ENCODE data around the gene ADGRV1. TPM values are rescaled to one million over a fixed set of nuclear protein-coding genes. Genes with fewer than 3 reads are reported as not detected.

The ADGRV1 gene
- total and polyA plus RNA-seq, 8 donors, result 0.75 to 10.3 (median 4.0) TPM

GRCh38 chr5:90740244-90740799 lies 181.7 kb downstream of the ADGRV1 start:
- intact Hi-C loops (cut with DNase I; ENCODE audit: low total_unique reads), result no loop called here

GRCh38 chr5:90741022-90741564 lies 182.5 kb downstream of the ADGRV1 start:
- Histone ChIP-seq H3K27me3 (no peaks in the 10 kb centered on the region), H3K9me3 (peaks cover 0 to 15% (median 2%) of the 10 kb centered on the region in 4 donors), H3K4me3 (no peak overlapping the region), H3K27ac (no peak overlapping the region), H3K4me1 (no peaks in the 10 kb centered on the region), H3K36me3 (no peaks in the 10 kb centered on the region)
- 57 to 67% (median 60%) methylated on average over 2 of the region's 2 CpGs for WGBS, 5 donors
- no peak for TF ChIP-seq POLR2AphosphoS5 (IDR thresholded peaks at IDR 0.05)
- TF ChIP-seq POLR2A (IDR thresholded peaks at IDR 0.05), result no peak
- no peak for TF ChIP-seq CTCF (IDR thresholded peaks at IDR 0.05)
- TF ChIP-seq EP300 (IDR thresholded peaks at IDR 0.05), result no peak
- DNase-seq, result no peak
- intact Hi-C loops (cut with DNase I; ENCODE audit: low total_unique reads), result no loop called here

More at GRCh38 chr5:90740244-90740799, 181.7 kb downstream of the ADGRV1 start:
- no peak overlapping the region for H3K27ac ChIP-seq
- peaks cover 0 to 15% (median 2%) of the 10 kb centered on the region in 4 donors for H3K9me3 ChIP-seq
- 69 to 81% (median 76%) methylated on average over 4 of the region's 4 CpGs for WGBS, 5 donors
- no peak for TF ChIP-seq POLR2A (IDR thresholded peaks at IDR 0.05)
- TF ChIP-seq EP300 (IDR thresholded peaks at IDR 0.05), result no peak
- no peak for TF ChIP-seq CTCF (IDR thresholded peaks at IDR 0.05)
- TF ChIP-seq POLR2AphosphoS5 (IDR thresholded peaks at IDR 0.05), result no peak
- no peaks in the 10 kb centered on the region for H3K4me1 ChIP-seq
- H3K27me3 ChIP-seq, result no peaks in the 10 kb centered on the region
- no peak for DNase-seq
- H3K4me3 ChIP-seq, result no peak overlapping the region
- H3K36me3 ChIP-seq, result no peaks in the 10 kb centered on the region

GRCh38 chr5:90746119-90746518 lies 187.5 kb downstream of the ADGRV1 start:
- DNase-seq, result no peak

GRCh38 chr5:90747175-90747574 lies 188.6 kb downstream of the ADGRV1 start:
- DNase-seq, result no peak
- intact Hi-C loops (cut with DNase I; ENCODE audit: low total_unique reads), result no loop called here
- WGBS, 5 donors, result 53 to 86% (median 78%) methylated on average over 3 of the region's 3 CpGs
- no peaks in the 10 kb centered on the region for H3K4me1 ChIP-seq
- no peak overlapping the region for H3K27ac ChIP-seq
- no peaks in the 10 kb centered on the region for H3K9me3 ChIP-seq
- no peak overlapping the region for H3K4me3 ChIP-seq
- TF ChIP-seq POLR2AphosphoS5 (IDR thresholded peaks at IDR 0.05), result no peak
- no peak for TF ChIP-seq EP300 (IDR thresholded peaks at IDR 0.05)
- TF ChIP-seq CTCF (IDR thresholded peaks at IDR 0.05), result no peak
- no peak for TF ChIP-seq POLR2A (IDR thresholded peaks at IDR 0.05)
- no peaks in the 10 kb centered on the region for H3K27me3 ChIP-seq
- H3K36me3 ChIP-seq, result no peaks in the 10 kb centered on the region

More at GRCh38 chr5:90746119-90746518, 187.5 kb downstream of the ADGRV1 start:
- 83 to 100% (median 95%) methylated on average over 1 of the region's 1 CpG for WGBS, 5 donors
- H3K4me1 ChIP-seq, result no peaks in the 10 kb centered on the region
- H3K9me3 ChIP-seq, result no peaks in the 10 kb centered on the region
- no peaks in the 10 kb centered on the region for H3K36me3 ChIP-seq
- no peak overlapping the region for H3K4me3 ChIP-seq
- H3K27ac ChIP-seq, result no peak overlapping the region
- no peaks in the 10 kb centered on the region for H3K27me3 ChIP-seq
- TF ChIP-seq POLR2A (IDR thresholded peaks at IDR 0.05), result no peak
- no peak for TF ChIP-seq POLR2AphosphoS5 (IDR thresholded peaks at IDR 0.05)
- TF ChIP-seq CTCF (IDR thresholded peaks at IDR 0.05), result no peak
- no peak for TF ChIP-seq EP300 (IDR thresholded peaks at IDR 0.05)
- intact Hi-C loops (cut with DNase I; ENCODE audit: low total_unique reads), result no loop called here

Data from stomach (tissue), 9 donors.